Peyer's patch (tissue), 4 donors: ENCODE data around the gene DGKH.

Experiments used
- POLR2A ChIP-seq, 2 donors: fragments of 450-650 bp; IDR thresholded peaks; one replicate each; pipeline ENCODE4 v1.5.1; 2017; ENCODE audit warnings: antibody characterized with exemption in 2 of 2, mild to moderate bottlenecking in 2 of 2, moderate library complexity in 2 of 2
- TF ChIP-seq, protein P1 (sequence below), 6 experiments: fragments of 450-650 bp in 4 of 6; fragments of 200-600 bp in 2 of 6; sonication (generic) in 1 of 6; IDR thresholded peaks; one replicate each; pipeline ENCODE4 v1.5.1; 2017 to 2019; ENCODE audit warnings: antibody characterized with exemption in 6 of 6, mild to moderate bottlenecking in 3 of 6, moderate library complexity in 1 of 6

DNA sequence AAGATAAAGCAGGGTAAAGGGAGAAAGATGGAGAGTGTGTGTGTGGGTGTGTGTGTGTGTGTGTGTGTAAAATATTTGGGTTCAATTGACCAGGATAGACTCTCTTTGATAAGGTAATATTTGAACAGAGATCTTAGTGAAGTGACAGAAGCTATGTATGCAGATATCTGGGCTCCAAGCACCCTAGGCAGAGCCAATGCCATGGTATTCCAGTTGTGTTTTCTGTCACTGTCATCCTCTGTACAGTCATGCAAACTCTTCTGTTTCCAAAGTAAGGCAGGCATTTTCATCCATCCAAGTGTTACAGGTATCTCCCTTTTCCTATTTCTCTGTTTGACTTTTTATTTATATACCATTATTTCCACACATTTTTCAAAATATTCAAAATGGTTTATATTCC, 13.5 kb downstream of the DGKH start:
- TF ChIP-seq, protein P1, sequence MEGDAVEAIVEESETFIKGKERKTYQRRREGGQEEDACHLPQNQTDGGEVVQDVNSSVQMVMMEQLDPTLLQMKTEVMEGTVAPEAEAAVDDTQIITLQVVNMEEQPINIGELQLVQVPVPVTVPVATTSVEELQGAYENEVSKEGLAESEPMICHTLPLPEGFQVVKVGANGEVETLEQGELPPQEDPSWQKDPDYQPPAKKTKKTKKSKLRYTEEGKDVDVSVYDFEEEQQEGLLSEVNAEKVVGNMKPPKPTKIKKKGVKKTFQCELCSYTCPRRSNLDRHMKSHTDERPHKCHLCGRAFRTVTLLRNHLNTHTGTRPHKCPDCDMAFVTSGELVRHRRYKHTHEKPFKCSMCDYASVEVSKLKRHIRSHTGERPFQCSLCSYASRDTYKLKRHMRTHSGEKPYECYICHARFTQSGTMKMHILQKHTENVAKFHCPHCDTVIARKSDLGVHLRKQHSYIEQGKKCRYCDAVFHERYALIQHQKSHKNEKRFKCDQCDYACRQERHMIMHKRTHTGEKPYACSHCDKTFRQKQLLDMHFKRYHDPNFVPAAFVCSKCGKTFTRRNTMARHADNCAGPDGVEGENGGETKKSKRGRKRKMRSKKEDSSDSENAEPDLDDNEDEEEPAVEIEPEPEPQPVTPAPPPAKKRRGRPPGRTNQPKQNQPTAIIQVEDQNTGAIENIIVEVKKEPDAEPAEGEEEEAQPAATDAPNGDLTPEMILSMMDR (IDR thresholded peaks at IDR 0.05), result no peak
- no peak for TF ChIP-seq POLR2A (IDR thresholded peaks at IDR 0.05)
